Fibroblast of the conjunctiva (primary cell): ENCODE results near the gene LARP1.
"Not testable (repeated sequence)": the region's sequence is repeated elsewhere in the genome, so short reads cannot be mapped to it uniquely, and the experiment has no call there.

ENCODE experiments used
- DNase-seq: peaks from one replicate; pipeline ENCODE4 v3.0.0-alpha.2; 2010; ENCODE audit warnings: low read depth

The LARP1 gene

GRCh38 chr5:154824070-154824469 lies 68.9 kb downstream of the LARP1 start:
- no peak for DNase-seq

- no peak for DNase-seq
These were observed 74.0 kb downstream of the LARP1 start for GRCh38 chr5:154829181-154829588.

- DNase-seq: no peak
These were observed 74.5 kb downstream of the LARP1 start for GRCh38 chr5:154829589-154830218.

GRCh38 chr5:154830219-154830595 lies 75.0 kb downstream of the LARP1 start:
- DNase-seq: no peak

GRCh38 chr5:154830596-154830995 lies 75.4 kb downstream of the LARP1 start:
- DNase-seq: no peak

- no peak for DNase-seq
These were observed 76.3 kb downstream of the LARP1 start for GRCh38 chr5:154831451-154831850.

- not testable (repeated sequence) for DNase-seq
These were observed 77.6 kb downstream of the LARP1 start for GRCh38 chr5:154832804-154833203.

GRCh38 chr5:154834053-154834452 lies 78.9 kb downstream of the LARP1 start:
- DNase-seq: no peak

- not testable (repeated sequence) for DNase-seq
These were observed 80.5 kb downstream of the LARP1 start for GRCh38 chr5:154835701-154836052.

GRCh38 chr5:154836225-154836624 lies 81.0 kb downstream of the LARP1 start:
- no peak for DNase-seq

- DNase-seq: no peak
These were observed 82.1 kb downstream of the LARP1 start for GRCh38 chr5:154837009-154837901.

GRCh38 chr5:154840435-154841272 lies 85.5 kb downstream of the LARP1 start:
- no peak for DNase-seq

GRCh38 chr5:154841273-154841661 lies 86.1 kb downstream of the LARP1 start:
- DNase-seq: no peak

- DNase-seq: no peak
These were observed 87.7 kb downstream of the LARP1 start for GRCh38 chr5:154842689-154843530.

GRCh38 chr5:154844809-154845208 lies 89.6 kb downstream of the LARP1 start:
- DNase-seq: no peak

GRCh38 chr5:154849264-154849785 lies 94.1 kb downstream of the LARP1 start:
- no peak for DNase-seq

GRCh38 chr5:154849791-154850201 lies 94.6 kb downstream of the LARP1 start:
- DNase-seq: no peak

- DNase-seq: peak; percentile 74
These were observed 95.3 kb downstream of the LARP1 start, which contains the start of gene FAXDC2 for GRCh38 chr5:154850255-154851062. Gene FAXDC2 (minus strand): TSS chr5:154850603. CDS start chr5:154838178, 12,425 bp downstream.

- no peak for DNase-seq
These were observed 96.2 kb downstream of the LARP1 start for GRCh38 chr5:154851351-154851750.

- DNase-seq: peak; percentile 97
These were observed 102.5 kb downstream of the LARP1 start for GRCh38 chr5:154857530-154858296.
